Keratinocyte (primary cell): Measurements from ENCODE around the gene SDF4. TPM values are rescaled to one million over a fixed set of nuclear protein-coding genes. Genes with fewer than 3 reads are reported as not detected.

Experiments
- DNase-seq: peaks from one replicate; pipeline ENCODE4 v3.0.0-alpha.2; 2011; ENCODE audit warnings: low read depth, missing footprints, low spot score
- FAIRE-seq: peaks from 2 replicates; lab custom pipeline; 2011; peaks lifted over from hg19 to GRCh38; lab: Jason Lieb, UNC
- H2AFZ ChIP-seq: 2 replicates; pipeline ENCODE4 v1.6.0; 2012; ENCODE audit warnings: low read length, control low read depth, inconsistent platforms; ENCODE audit not compliant: control insufficient read depth
- H3K27ac ChIP-seq: 2 replicates; pipeline ENCODE4 v1.5.1; 2011; ENCODE audit warnings: low read length; ENCODE audit not compliant: control insufficient read depth, insufficient read depth
- H3K27me3 ChIP-seq: 3 replicates; pipeline ENCODE4 v1.6.0; 2011; ENCODE audit warnings: low read length; ENCODE audit not compliant: control insufficient read depth, insufficient read depth; ENCODE audit errors: extremely low read depth
- H3K36me3 ChIP-seq, 2 experiments: 2 replicates in 1 of 2; 3 replicates in 1 of 2; pipeline ENCODE4 v1.5.1; 2011; ENCODE audit warnings: low read length in 2 of 2, mild to moderate bottlenecking in 1 of 2; ENCODE audit not compliant: control insufficient read depth in 2 of 2, insufficient read depth in 2 of 2; ENCODE audit errors: extremely low read depth in 1 of 2
- H3K4me1 ChIP-seq: 3 replicates; pipeline ENCODE4 v1.5.1; 2011; ENCODE audit warnings: low read length; ENCODE audit not compliant: control insufficient read depth, insufficient read depth; ENCODE audit errors: extremely low read depth
- H3K4me2 ChIP-seq: 3 replicates; pipeline ENCODE4 v1.6.0; 2011; ENCODE audit warnings: low read depth, low read length; ENCODE audit not compliant: control insufficient read depth, insufficient read depth; ENCODE audit errors: extremely low read depth
- H3K4me3 ChIP-seq, 3 experiments: fragments of 200-600 bp in 1 of 3; sonication (generic) in 1 of 3; 2 replicates in 2 of 3; 3 replicates in 1 of 3; pipeline ENCODE4 v1.5.1; 2011 to 2016; ENCODE audit warnings: low read length in 3 of 3, mild to moderate bottlenecking in 3 of 3, control low read depth in 2 of 3, inconsistent platforms in 1 of 3, low read depth in 1 of 3, mixed read lengths in 1 of 3, mixed run types in 1 of 3, moderate library complexity in 1 of 3; ENCODE audit not compliant: control insufficient read depth in 2 of 3, insufficient read depth in 2 of 3; ENCODE audit errors: extremely low read depth in 1 of 3
- H3K79me2 ChIP-seq: 2 replicates; pipeline ENCODE4 v1.6.0; 2012; ENCODE audit warnings: low read length; ENCODE audit not compliant: control insufficient read depth, insufficient read depth
- H3K9ac ChIP-seq: 3 replicates; pipeline ENCODE4 v1.6.0; 2011; ENCODE audit warnings: low read length; ENCODE audit not compliant: control insufficient read depth, insufficient read depth; ENCODE audit errors: extremely low read depth
- H3K9me1 ChIP-seq: 3 replicates; pipeline ENCODE4 v1.6.0; 2011; ENCODE audit warnings: low read length; ENCODE audit not compliant: control insufficient read depth, insufficient read depth; ENCODE audit errors: extremely low read depth
- H3K9me3 ChIP-seq: 2 replicates; pipeline ENCODE4 v1.5.1; 2012; ENCODE audit warnings: low read depth, low read length; ENCODE audit not compliant: control insufficient read depth
- H4K20me1 ChIP-seq: 3 replicates; pipeline ENCODE4 v1.6.0; 2011; ENCODE audit warnings: low read length; ENCODE audit not compliant: control insufficient read depth, insufficient read depth; ENCODE audit errors: extremely low read depth
- EZH2 ChIP-seq: IDR thresholded peaks from one replicate; pipeline ENCODE4 v1.6.1; 2012; ENCODE audit warnings: inconsistent platforms, mild to moderate bottlenecking, low read length, moderate library complexity
- dilution Hi-C: fragments of 300-500 bp; cut with MboI; formaldehyde crosslinking; loops from one replicate; pipeline ENCODE4 v1.7.0; 2020; ENCODE audit warnings: low sequenced_read_pairs; ENCODE audit not compliant: extremely low pct_ligation_motif_present
- polyA plus RNA-seq, 5 experiments: library from polyadenylated mRNA; depleted of rRNA in 3 of 5; stranded (reverse) in 3 of 5; stranded (forward) in 1 of 5; unstranded in 1 of 5; fragments of >200 nt; gene quantifications; 1 replicate in 1 of 5; 2 replicates in 3 of 5; 3 replicates in 1 of 5; pipeline versions ENCODE4 v1.2.1 to v1.2.3, GENCODE V29; 2011 to 2012; ENCODE audit warnings: missing spikeins in 2 of 5, low read depth in 1 of 5, low replicate concordance in 1 of 5
- TF ChIP-seq, protein P1 (sequence below), 3 experiments: IDR thresholded peaks in 1 of 3; conservative IDR thresholded peaks in 1 of 3; optimal IDR thresholded peaks in 1 of 3; 2 replicates in 2 of 3; 3 replicates in 1 of 3; pipeline versions ENCODE3 to v1.5.1; 2011; ENCODE audit warnings: low read length in 3 of 3, mild to moderate bottlenecking in 3 of 3, moderate library complexity in 2 of 3, control low read depth in 1 of 3, inconsistent platforms in 1 of 3; ENCODE audit not compliant: insufficient read depth in 2 of 3; ENCODE audit errors: extremely low read depth in 1 of 3

SDF4 gene
- polyA plus RNA-seq, 1 donor (not counting 4 experiments of a cell fraction or from before 2014, with no cell fraction given), result 66.3 TPM

DNA sequence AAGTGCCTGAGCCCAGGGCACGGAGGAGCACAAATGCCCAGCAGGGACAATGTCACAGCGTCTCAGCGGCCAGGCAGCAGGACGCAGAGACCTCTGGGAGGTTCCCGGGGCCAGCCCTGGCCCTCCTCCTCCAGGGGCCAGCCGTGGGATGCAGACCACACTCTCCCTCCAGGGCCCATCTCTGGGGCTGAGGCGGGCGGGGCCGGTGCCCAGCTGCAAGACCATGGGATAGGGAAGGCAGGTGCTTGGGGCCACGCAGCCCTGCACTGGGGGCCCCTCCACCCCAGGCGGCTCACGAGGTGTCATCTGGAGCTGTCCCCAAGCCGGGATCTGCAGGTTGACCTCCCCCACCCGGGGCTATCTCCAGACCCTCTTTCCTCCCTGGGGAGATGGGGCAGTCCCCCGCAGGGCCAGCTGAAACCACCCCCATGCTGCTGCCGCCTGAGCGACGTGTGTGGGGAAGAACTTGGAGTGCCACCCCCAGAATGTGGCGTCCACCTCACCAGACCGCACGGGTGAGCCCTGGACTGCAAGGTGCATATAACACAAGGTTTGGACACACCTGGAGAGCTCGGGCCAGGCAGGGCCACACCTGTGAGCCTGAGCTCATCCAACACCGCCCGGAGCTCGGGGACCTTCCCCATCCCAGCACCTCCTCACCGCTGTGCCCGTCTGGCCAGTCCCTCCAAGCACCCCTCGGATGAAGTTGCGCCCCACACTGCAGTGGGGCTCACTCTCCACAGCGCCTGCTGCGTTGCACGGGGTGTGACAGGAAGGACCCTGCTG lies 62.2 kb downstream of the SDF4 start:
- Histone ChIP-seq H3K27ac (no peak overlapping the region), H3K9me1 (no peaks in the 10 kb centered on the region), H3K4me3 (no peak overlapping the region), H3K9ac (no peak overlapping the region), H3K4me1 (peaks cover 11% of the 10 kb centered on the region), H4K20me1 (peaks cover 7% of the 10 kb centered on the region), H2AFZ (no peak overlapping the region), H3K27me3 (no peaks in the 10 kb centered on the region), H3K4me2 (no peak overlapping the region), H3K9me3 (no peaks in the 10 kb centered on the region), H3K79me2 (peaks cover 36% of the 10 kb centered on the region), H3K36me3 (peaks cover 0 to 7% of the 10 kb centered on the region in 2 experiments)
- dilution Hi-C loops, result no loop called here
- TF ChIP-seq EZH2, result no peak
- TF ChIP-seq, protein P1, sequence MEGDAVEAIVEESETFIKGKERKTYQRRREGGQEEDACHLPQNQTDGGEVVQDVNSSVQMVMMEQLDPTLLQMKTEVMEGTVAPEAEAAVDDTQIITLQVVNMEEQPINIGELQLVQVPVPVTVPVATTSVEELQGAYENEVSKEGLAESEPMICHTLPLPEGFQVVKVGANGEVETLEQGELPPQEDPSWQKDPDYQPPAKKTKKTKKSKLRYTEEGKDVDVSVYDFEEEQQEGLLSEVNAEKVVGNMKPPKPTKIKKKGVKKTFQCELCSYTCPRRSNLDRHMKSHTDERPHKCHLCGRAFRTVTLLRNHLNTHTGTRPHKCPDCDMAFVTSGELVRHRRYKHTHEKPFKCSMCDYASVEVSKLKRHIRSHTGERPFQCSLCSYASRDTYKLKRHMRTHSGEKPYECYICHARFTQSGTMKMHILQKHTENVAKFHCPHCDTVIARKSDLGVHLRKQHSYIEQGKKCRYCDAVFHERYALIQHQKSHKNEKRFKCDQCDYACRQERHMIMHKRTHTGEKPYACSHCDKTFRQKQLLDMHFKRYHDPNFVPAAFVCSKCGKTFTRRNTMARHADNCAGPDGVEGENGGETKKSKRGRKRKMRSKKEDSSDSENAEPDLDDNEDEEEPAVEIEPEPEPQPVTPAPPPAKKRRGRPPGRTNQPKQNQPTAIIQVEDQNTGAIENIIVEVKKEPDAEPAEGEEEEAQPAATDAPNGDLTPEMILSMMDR (optimal IDR thresholded peaks at IDR 0.05 in 1 of 3, IDR thresholded peaks at IDR 0.05 in 1 of 3, conservative IDR thresholded peaks at IDR 0.05 in 1 of 3; ENCODE audit: extremely low read depth in 1 of 3, insufficient read depth in 2 of 3, low read length in 3 of 3), result no peak
- no peak for FAIRE-seq
- DNase-seq, result no peak

DNA sequence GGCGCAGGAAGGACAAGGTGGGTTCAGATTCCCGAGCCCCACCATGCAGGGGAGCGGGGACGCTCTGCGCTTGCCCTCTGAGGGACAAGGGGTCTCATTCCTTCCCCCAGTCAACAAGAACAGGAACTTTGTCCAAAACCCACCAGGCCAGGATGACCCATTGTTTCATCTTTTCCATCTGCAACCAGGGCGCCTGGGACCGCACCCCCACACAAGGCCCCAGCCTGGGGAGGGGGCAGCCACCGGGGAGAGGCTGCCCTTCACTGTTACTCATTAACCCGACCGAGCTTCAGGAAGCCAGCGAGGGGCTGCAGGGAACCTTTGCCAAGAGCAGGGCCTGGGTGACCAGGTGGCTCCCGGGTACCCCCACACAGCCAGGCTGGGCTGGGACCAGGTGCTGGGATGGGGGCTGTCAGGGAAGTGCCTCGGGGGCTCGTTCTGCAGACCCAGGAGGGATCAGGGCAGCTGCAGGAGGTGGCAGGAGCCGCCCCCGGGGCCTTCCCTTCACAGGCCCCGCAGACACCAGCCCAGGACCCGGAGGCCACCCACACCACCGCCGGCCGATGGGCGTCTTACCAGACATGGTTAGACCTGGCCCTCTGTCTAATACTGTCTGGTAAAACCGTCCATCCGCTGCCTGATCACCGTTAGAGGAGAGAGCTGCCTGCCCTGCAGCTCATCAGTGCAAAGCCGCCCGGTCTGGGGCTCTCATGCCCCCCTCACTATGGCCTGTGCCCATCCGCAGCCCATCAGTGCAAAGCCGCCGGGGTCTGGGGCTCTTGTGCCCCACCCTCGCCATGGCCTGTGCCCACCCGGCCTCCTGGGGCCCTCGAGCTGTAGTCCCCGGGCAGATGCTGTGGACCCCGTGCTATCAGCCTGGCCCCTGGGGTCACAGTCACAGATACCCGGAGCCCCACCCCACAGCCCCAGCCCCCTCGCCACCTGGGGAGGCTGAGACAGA lies 63.1 kb downstream of the SDF4 start:
- Histone ChIP-seq H4K20me1 (peaks cover 7% of the 10 kb centered on the region), H3K9me1 (no peaks in the 10 kb centered on the region), H3K27me3 (no peaks in the 10 kb centered on the region), H3K4me1 (peaks cover 11% of the 10 kb centered on the region), H3K4me2 (no peak overlapping the region), H3K9ac (no peak overlapping the region), H3K9me3 (no peaks in the 10 kb centered on the region), H3K79me2 (peaks cover 45% of the 10 kb centered on the region), H3K36me3 (peaks cover 0 to 7% of the 10 kb centered on the region in 2 experiments), H2AFZ (no peak overlapping the region), H3K27ac (no peak overlapping the region), H3K4me3 (no peak overlapping the region)
- DNase-seq (no peak), FAIRE-seq (no peak)
- dilution Hi-C loops, result no loop called here
- no peak for TF ChIP-seq EZH2
- TF ChIP-seq, protein P1 (optimal IDR thresholded peaks at IDR 0.05 in 1 of 3, IDR thresholded peaks at IDR 0.05 in 1 of 3, conservative IDR thresholded peaks at IDR 0.05 in 1 of 3; ENCODE audit: extremely low read depth in 1 of 3, insufficient read depth in 2 of 3, low read length in 3 of 3), result no peak
